AG09319 (cell line): Measurements from ENCODE around the gene HSD17B12.

ENCODE experiments used
- DNase-seq: peaks from one replicate; pipeline ENCODE4 v3.0.0-alpha.2; 2010; ENCODE audit warnings: low read depth; ENCODE audit errors: extremely low read depth
- CTCF ChIP-seq: IDR thresholded peaks from 2 replicates; pipeline ENCODE4 v1.5.1; 2011; ENCODE audit warnings: low read depth, mild to moderate bottlenecking, inconsistent platforms, low read length, moderate library complexity

HSD17B12 gene

GRCh38 chr11:43734256-43734655 lies 53.7 kb downstream of the HSD17B12 start:
- no peak for DNase-seq
- TF ChIP-seq CTCF, result no peak

- no peak for DNase-seq
- TF ChIP-seq CTCF, result no peak
Measured at GRCh38 chr11:43735115-43735514, 54.6 kb downstream of the HSD17B12 start.

- peak; percentile 21 for TF ChIP-seq CTCF
- DNase-seq, result no peak
Measured at GRCh38 chr11:43735961-43736360, 55.4 kb downstream of the HSD17B12 start.

GRCh38 chr11:43736502-43737200 lies 56.1 kb downstream of the HSD17B12 start:
- DNase-seq, result peak; percentile 30
- TF ChIP-seq CTCF, result no peak

GRCh38 chr11:43737201-43737590 lies 56.7 kb downstream of the HSD17B12 start:
- TF ChIP-seq CTCF, result no peak
- DNase-seq, result no peak

- peak; percentile 77 for DNase-seq
- no peak for TF ChIP-seq CTCF
Measured at GRCh38 chr11:43738600-43739409, 58.3 kb downstream of the HSD17B12 start.

- DNase-seq, result no peak
- no peak for TF ChIP-seq CTCF
Measured at GRCh38 chr11:43746670-43747069, 66.1 kb downstream of the HSD17B12 start.
